ENCODE results near the gene RCN1.

GRCh38 chr11:32115446-32115845 is 24.6 kb downstream of the RCN1 start:
- TF ChIP-seq L3MBTL2 (conservative IDR thresholded peaks at IDR 0.05) (no peak), LEF1 (IDR thresholded peaks at IDR 0.05; ENCODE audit: borderline replicate concordance) (no peak), PKNOX1 (IDR thresholded peaks at IDR 0.05) (no peak), NFRKB (IDR thresholded peaks at IDR 0.05) (no peak), SP1 (IDR thresholded peaks at IDR 0.05) (no peak), FOXA1 (IDR thresholded peaks at IDR 0.05) (no peak), ZNF384 (IDR thresholded peaks at IDR 0.05) (no peak), SUZ12 (IDR thresholded peaks at IDR 0.05) (no peak), BHLHE40 (IDR thresholded peaks at IDR 0.05; ENCODE audit: borderline replicate concordance) (no peak), FOXM1 (IDR thresholded peaks at IDR 0.05; ENCODE audit: borderline replicate concordance) (no peak)

Data from HEK293T (cell line).